ENCODE results near the gene RND2.

DNA sequence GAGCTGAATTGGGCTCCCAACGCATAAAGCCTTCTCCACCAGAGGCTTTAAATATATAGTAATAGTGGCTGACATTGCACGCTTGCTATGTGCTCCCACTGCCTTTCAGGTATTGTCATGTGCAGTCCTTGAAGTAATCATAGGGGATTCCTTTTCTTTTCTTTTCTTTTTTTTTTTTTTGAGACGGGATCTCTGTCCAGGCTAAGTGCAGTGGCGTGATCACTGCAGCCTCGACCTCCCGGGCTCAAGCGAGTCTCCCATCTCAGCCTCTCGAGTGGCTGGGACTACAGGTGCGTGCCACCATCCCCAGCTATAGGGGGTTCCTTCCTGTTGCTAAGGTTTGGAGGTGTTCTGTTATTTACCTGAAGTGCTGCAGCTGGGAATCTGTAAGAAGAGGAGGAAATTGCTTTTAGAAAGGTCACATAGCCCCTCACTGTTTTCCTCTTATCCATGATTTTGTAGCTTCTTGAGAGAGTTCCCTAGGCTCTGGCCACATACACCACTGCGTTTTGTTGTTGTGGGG is 26.0 kb upstream of the RND2 start:
- TF ChIP-seq, protein P1, sequence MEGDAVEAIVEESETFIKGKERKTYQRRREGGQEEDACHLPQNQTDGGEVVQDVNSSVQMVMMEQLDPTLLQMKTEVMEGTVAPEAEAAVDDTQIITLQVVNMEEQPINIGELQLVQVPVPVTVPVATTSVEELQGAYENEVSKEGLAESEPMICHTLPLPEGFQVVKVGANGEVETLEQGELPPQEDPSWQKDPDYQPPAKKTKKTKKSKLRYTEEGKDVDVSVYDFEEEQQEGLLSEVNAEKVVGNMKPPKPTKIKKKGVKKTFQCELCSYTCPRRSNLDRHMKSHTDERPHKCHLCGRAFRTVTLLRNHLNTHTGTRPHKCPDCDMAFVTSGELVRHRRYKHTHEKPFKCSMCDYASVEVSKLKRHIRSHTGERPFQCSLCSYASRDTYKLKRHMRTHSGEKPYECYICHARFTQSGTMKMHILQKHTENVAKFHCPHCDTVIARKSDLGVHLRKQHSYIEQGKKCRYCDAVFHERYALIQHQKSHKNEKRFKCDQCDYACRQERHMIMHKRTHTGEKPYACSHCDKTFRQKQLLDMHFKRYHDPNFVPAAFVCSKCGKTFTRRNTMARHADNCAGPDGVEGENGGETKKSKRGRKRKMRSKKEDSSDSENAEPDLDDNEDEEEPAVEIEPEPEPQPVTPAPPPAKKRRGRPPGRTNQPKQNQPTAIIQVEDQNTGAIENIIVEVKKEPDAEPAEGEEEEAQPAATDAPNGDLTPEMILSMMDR (IDR thresholded peaks at IDR 0.05) = no peak
- no peak for TF ChIP-seq POLR2A (IDR thresholded peaks at IDR 0.05)

Measured in esophagus squamous epithelium (tissue), 4 donors.